NT2/D1 (cell line): ENCODE data around the gene ELOF1.

Experiments used
- DNase-seq: peaks from one replicate; pipeline ENCODE4 v3.0.0-alpha.2; 2011; ENCODE audit warnings: low read depth, low spot score
- H3K27me3 ChIP-seq: 2 replicates; pipeline ENCODE4 v1.6.0; 2011; ENCODE audit warnings: mild to moderate bottlenecking; ENCODE audit not compliant: insufficient read length, insufficient read depth
- H3K36me3 ChIP-seq: 2 replicates; pipeline ENCODE4 v1.6.1; 2011; ENCODE audit warnings: mild to moderate bottlenecking, low read length, mixed read lengths; ENCODE audit not compliant: insufficient read depth, insufficient read length
- H3K4me1 ChIP-seq: 2 replicates; pipeline ENCODE4 v1.5.1; 2011; ENCODE audit not compliant: insufficient read depth, insufficient read length
- H3K4me3 ChIP-seq: 2 replicates; pipeline ENCODE4 v1.5.1; 2011; ENCODE audit warnings: low read depth; ENCODE audit not compliant: insufficient read length
- H3K9ac ChIP-seq: 2 replicates; pipeline ENCODE4 v1.6.0; 2011; ENCODE audit warnings: low read depth; ENCODE audit not compliant: insufficient read length
- H3K9me3 ChIP-seq: 2 replicates; pipeline ENCODE4 v1.5.1; 2011; ENCODE audit warnings: mild to moderate bottlenecking, low read length; ENCODE audit not compliant: insufficient read depth
- SUZ12 ChIP-seq: IDR thresholded peaks from 2 replicates; pipeline ENCODE4 v1.6.1; 2011; ENCODE audit not compliant: insufficient read length, insufficient read depth; ENCODE audit errors: extremely low read depth
- YY1 ChIP-seq: IDR thresholded peaks from 2 replicates; pipeline ENCODE4 v1.6.1; 2011; ENCODE audit not compliant: insufficient read length, insufficient read depth
- ZNF274 ChIP-seq: IDR thresholded peaks from 2 replicates; pipeline ENCODE4 v1.6.1; 2011; ENCODE audit warnings: mild to moderate bottlenecking, low read depth, low read length

ELOF1 gene

GRCh38 chr19:11550265-11550664, 8.8 kb downstream of the ELOF1 start:
- DNase-seq, result no peak
- H3K9ac ChIP-seq, result peak overlapping the region; percentile 9
- H3K4me1 ChIP-seq, result peaks cover 10% of the 10 kb centered on the region
- no peaks in the 10 kb centered on the region for H3K9me3 ChIP-seq
- no peaks in the 10 kb centered on the region for H3K27me3 ChIP-seq
- H3K36me3 ChIP-seq, result peaks cover 75% of the 10 kb centered on the region
- no peak for TF ChIP-seq YY1
- TF ChIP-seq ZNF274, result no peak
- TF ChIP-seq SUZ12, result no peak
- no peak overlapping the region for H3K4me3 ChIP-seq

- H3K9me3 ChIP-seq, result no peaks in the 10 kb centered on the region
- H3K36me3 ChIP-seq, result peaks cover 70% of the 10 kb centered on the region
Measured at GRCh38 chr19:11549386-11549953, 9.6 kb downstream of the ELOF1 start.

GRCh38 chr19:11547929-11548700, 10.9 kb downstream of the ELOF1 start:
- H3K36me3 ChIP-seq, result peaks cover 64% of the 10 kb centered on the region
- no peak for DNase-seq
- H3K9ac ChIP-seq, result no peak overlapping the region
- TF ChIP-seq ZNF274 (no peak), SUZ12 (no peak), YY1 (no peak)
- no peak overlapping the region for H3K4me3 ChIP-seq
- no peaks in the 10 kb centered on the region for H3K27me3 ChIP-seq
- H3K4me1 ChIP-seq, result peaks cover 9% of the 10 kb centered on the region
- H3K9me3 ChIP-seq, result no peaks in the 10 kb centered on the region

More at GRCh38 chr19:11549386-11549953, 9.6 kb downstream of the ELOF1 start:
- Histone ChIP-seq H3K4me1 (peaks cover 10% of the 10 kb centered on the region), H3K27me3 (no peaks in the 10 kb centered on the region), H3K9ac (no peak overlapping the region), H3K4me3 (no peak overlapping the region)
- DNase-seq, result no peak
- no peak for TF ChIP-seq ZNF274
- no peak for TF ChIP-seq SUZ12
- TF ChIP-seq YY1, result no peak

GRCh38 chr19:11541238-11541637, 17.8 kb downstream of the ELOF1 start:
- H3K9me3 ChIP-seq, result no peaks in the 10 kb centered on the region
- no peaks in the 10 kb centered on the region for H3K27me3 ChIP-seq
- H3K36me3 ChIP-seq, result peaks cover 23% of the 10 kb centered on the region
- peaks cover 16% of the 10 kb centered on the region for H3K4me1 ChIP-seq
- no peak for DNase-seq
- TF ChIP-seq ZNF274 (no peak), YY1 (no peak), SUZ12 (no peak)
- H3K9ac ChIP-seq, result no peak overlapping the region
- H3K4me3 ChIP-seq, result no peak overlapping the region

GRCh38 chr19:11540645-11541044, 18.4 kb downstream of the ELOF1 start:
- TF ChIP-seq YY1 (no peak), ZNF274 (no peak)
- H3K9me3 ChIP-seq, result no peaks in the 10 kb centered on the region
- peaks cover 23% of the 10 kb centered on the region for H3K36me3 ChIP-seq
- peak overlapping the region; percentile 29 for H3K9ac ChIP-seq
- peaks cover 13% of the 10 kb centered on the region for H3K4me1 ChIP-seq
- DNase-seq, result no peak
- no peak overlapping the region for H3K4me3 ChIP-seq
- H3K27me3 ChIP-seq, result no peaks in the 10 kb centered on the region

GRCh38 chr19:11539495-11540365, 19.3 kb downstream of the ELOF1 start:
- no peak for DNase-seq
- Histone ChIP-seq H3K27me3 (peaks cover 4% of the 10 kb centered on the region), H3K9me3 (no peaks in the 10 kb centered on the region), H3K36me3 (peaks cover 23% of the 10 kb centered on the region), H3K4me1 (peaks cover 13% of the 10 kb centered on the region), H3K4me3 (peak overlapping the region; percentile 56), H3K9ac (peak overlapping the region; percentile 90)
- TF ChIP-seq YY1 (no peak), SUZ12 (no peak), ZNF274 (no peak)
